Loucy (cell line): ENCODE data around the gene OR52I1.
A peak's percentile ranks its signal among the peaks of the same experiment; 100 is the strongest.

Source experiments
- H2AFZ ChIP-seq: fragments of 200-600 bp; sonication (generic); 2 replicates; pipeline ENCODE4 v1.6.0; 2016; ENCODE audit warnings: antibody characterized with exemption, mild to moderate bottlenecking, low read length, moderate library complexity
- H3F3A ChIP-seq: fragments of 200-600 bp; 2 replicates; pipeline ENCODE4 v1.6.0; 2016; ENCODE audit warnings: antibody characterized with exemption, low read depth, mild to moderate bottlenecking
- H3K27me3 ChIP-seq: fragments of 200-600 bp; sonication (generic); 2 replicates; pipeline ENCODE4 v1.6.1; 2014; ENCODE audit warnings: low read length, mild to moderate bottlenecking; ENCODE audit not compliant: insufficient read depth, poor library complexity, severe bottlenecking
- H3K36me3 ChIP-seq: fragments of 200-600 bp; sonication (generic); 2 replicates; pipeline ENCODE4 v1.6.1; 2016; ENCODE audit warnings: low read length; ENCODE audit not compliant: insufficient read depth
- H3K4me1 ChIP-seq: fragments of 200-600 bp; sonication (generic); 2 replicates; pipeline ENCODE4 v1.5.1; 2014; ENCODE audit warnings: low read length, mild to moderate bottlenecking; ENCODE audit not compliant: insufficient read depth, poor library complexity, severe bottlenecking
- H3K4me2 ChIP-seq: fragments of 200-600 bp; sonication (generic); 2 replicates; pipeline ENCODE4 v1.6.0; 2014; ENCODE audit warnings: antibody characterized with exemption, low read length, low read depth, mild to moderate bottlenecking; ENCODE audit not compliant: poor library complexity, severe bottlenecking
- H3K4me3 ChIP-seq: fragments of 200-600 bp; sonication (generic); 2 replicates; pipeline ENCODE4 v1.5.1; 2014; ENCODE audit warnings: low read length, mild to moderate bottlenecking, mixed read lengths; ENCODE audit not compliant: poor library complexity, severe bottlenecking
- H3K79me2 ChIP-seq: fragments of 200-600 bp; sonication (generic); 2 replicates; pipeline ENCODE4 v1.6.1; 2014; ENCODE audit warnings: low read length; ENCODE audit not compliant: insufficient read depth
- H3K9ac ChIP-seq: fragments of 200-600 bp; sonication (generic); 2 replicates; pipeline ENCODE4 v1.6.0; 2014; ENCODE audit warnings: mild to moderate bottlenecking, low read depth, low read length, moderate library complexity; ENCODE audit not compliant: poor library complexity, severe bottlenecking
- H3K9me2 ChIP-seq: fragments of 200-600 bp; sonication (generic); replicated peaks from 2 replicates; pipeline ENCODE4 v1.6.1; 2016; ENCODE audit warnings: low read depth, low read length, mixed read lengths
- H3K9me3 ChIP-seq: fragments of 200-600 bp; sonication (generic); 2 replicates; pipeline ENCODE4 v1.6.1; 2014; ENCODE audit warnings: mild to moderate bottlenecking, antibody characterized with exemption, low read length, low read depth; ENCODE audit not compliant: insufficient read depth
- H4K20me1 ChIP-seq: fragments of 200-600 bp; sonication (generic); 2 replicates; pipeline ENCODE4 v1.6.0; 2014; ENCODE audit warnings: antibody characterized with exemption, low read length, mild to moderate bottlenecking; ENCODE audit not compliant: insufficient read depth, poor library complexity, severe bottlenecking
- EZH2phosphoT487 ChIP-seq: fragments of 200-600 bp; IDR thresholded peaks from 2 replicates; pipeline ENCODE4 v1.6.1; 2018; ENCODE audit warnings: antibody characterized with exemption, mild to moderate bottlenecking, moderate library complexity, borderline replicate concordance
- TF ChIP-seq, protein P1 (sequence below): fragments of 200-600 bp; sonication (generic); conservative IDR thresholded peaks from 2 replicates; pipeline ENCODE4 v1.5.1; 2014; ENCODE audit warnings: mild to moderate bottlenecking, antibody characterized with exemption, low read length

The OR52I1 gene

DNA sequence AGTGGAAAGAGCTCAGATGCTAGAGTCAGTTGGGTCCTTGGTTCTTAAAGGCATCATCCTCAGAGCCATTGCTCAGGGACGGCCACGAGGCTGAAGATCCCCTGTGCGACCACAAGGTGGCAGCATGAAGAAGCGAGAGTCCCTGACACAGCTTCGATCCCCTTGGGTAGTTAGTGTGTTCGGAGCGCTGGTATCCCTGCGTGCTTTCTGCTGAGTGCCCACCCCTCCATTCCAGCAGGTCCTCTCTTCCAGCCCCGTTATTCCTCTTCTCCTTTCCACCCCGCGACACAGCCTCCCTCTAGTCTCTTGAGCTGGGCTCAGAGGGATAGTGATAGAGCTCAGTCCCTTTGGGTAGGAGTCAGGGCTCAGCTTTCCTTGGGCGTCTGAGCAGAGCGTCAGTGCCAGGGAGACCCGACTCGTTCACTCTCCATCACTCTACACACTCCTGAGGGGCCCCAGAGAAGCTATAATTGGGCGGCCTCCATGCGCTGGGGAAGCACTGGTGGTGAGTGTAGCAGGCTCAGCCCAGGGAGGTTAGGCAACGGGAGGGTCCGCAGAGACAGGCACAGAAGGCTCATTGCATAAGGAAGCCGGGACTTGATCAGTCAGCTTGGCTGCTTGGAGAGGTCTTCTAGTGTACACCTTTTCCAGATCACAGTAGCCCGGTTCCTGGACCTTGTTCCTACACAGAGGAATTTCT lies 43.3 kb downstream of the OR52I1 start, which contains the start of gene OR51D1:
Gene OR51D1 (plus strand): TSS at position 516 of the 700 bp plus-strand sequence. CDS start 2,314 bp downstream, outside the sequence.
- H4K20me1 ChIP-seq, result no peaks in the 10 kb centered on the region
- no peaks in the 10 kb centered on the region for H3K4me1 ChIP-seq
- peak within 1 kb of the TSS; percentile 68 for H2AFZ ChIP-seq
- H3K4me3 ChIP-seq, result no peak within 1 kb of the TSS
- no peaks in the 10 kb centered on the region for H3K79me2 ChIP-seq
- no peak within 1 kb of the TSS for H3K9ac ChIP-seq
- H3K27me3 ChIP-seq, result no peaks in the 10 kb centered on the region
- TF ChIP-seq, protein P1, sequence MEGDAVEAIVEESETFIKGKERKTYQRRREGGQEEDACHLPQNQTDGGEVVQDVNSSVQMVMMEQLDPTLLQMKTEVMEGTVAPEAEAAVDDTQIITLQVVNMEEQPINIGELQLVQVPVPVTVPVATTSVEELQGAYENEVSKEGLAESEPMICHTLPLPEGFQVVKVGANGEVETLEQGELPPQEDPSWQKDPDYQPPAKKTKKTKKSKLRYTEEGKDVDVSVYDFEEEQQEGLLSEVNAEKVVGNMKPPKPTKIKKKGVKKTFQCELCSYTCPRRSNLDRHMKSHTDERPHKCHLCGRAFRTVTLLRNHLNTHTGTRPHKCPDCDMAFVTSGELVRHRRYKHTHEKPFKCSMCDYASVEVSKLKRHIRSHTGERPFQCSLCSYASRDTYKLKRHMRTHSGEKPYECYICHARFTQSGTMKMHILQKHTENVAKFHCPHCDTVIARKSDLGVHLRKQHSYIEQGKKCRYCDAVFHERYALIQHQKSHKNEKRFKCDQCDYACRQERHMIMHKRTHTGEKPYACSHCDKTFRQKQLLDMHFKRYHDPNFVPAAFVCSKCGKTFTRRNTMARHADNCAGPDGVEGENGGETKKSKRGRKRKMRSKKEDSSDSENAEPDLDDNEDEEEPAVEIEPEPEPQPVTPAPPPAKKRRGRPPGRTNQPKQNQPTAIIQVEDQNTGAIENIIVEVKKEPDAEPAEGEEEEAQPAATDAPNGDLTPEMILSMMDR, result peak; percentile 92
- TF ChIP-seq EZH2phosphoT487, result no peak
- no peaks in the 10 kb centered on the region for H3F3A ChIP-seq
- no peaks in the 10 kb centered on the region for H3K9me3 ChIP-seq
- H3K4me2 ChIP-seq, result peak within 1 kb of the TSS; percentile 34
- H3K9me2 ChIP-seq, result no peaks in the 10 kb centered on the region
- H3K36me3 ChIP-seq, result no peaks in the 10 kb centered on the region

- Histone ChIP-seq H3F3A (no peaks in the 10 kb centered on the region), H3K9me2 (no peaks in the 10 kb centered on the region), H3K4me2 (no peak overlapping the region), H2AFZ (peak overlapping the region; percentile 41; the same call in 1 of the 2 replicates), H3K4me1 (no peaks in the 10 kb centered on the region), H3K9me3 (no peaks in the 10 kb centered on the region), H3K79me2 (no peaks in the 10 kb centered on the region), H3K9ac (no peak overlapping the region), H3K4me3 (no peak overlapping the region), H3K27me3 (no peaks in the 10 kb centered on the region), H4K20me1 (no peaks in the 10 kb centered on the region), H3K36me3 (no peaks in the 10 kb centered on the region)
- no peak for TF ChIP-seq EZH2phosphoT487
- TF ChIP-seq, protein P1, result no peak
These were observed 43.8 kb downstream of the OR52I1 start for GRCh38 chr11:4637662-4638047.

DNA sequence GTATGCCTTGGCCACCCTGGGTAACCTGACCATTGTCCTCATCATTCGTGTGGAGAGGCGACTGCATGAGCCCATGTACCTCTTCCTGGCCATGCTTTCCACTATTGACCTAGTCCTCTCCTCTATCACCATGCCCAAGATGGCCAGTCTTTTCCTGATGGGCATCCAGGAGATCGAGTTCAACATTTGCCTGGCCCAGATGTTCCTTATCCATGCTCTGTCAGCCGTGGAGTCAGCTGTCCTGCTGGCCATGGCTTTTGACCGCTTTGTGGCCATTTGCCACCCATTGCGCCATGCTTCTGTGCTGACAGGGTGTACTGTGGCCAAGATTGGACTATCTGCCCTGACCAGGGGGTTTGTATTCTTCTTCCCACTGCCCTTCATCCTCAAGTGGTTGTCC lies 46.1 kb downstream of the OR52I1 start:
- Histone ChIP-seq H3K9me3 (no peaks in the 10 kb centered on the region), H4K20me1 (no peaks in the 10 kb centered on the region), H3K27me3 (no peaks in the 10 kb centered on the region), H3K4me2 (no peak overlapping the region), H3K4me3 (no peak overlapping the region), H3F3A (no peaks in the 10 kb centered on the region), H3K79me2 (no peaks in the 10 kb centered on the region), H3K4me1 (no peaks in the 10 kb centered on the region), H3K9ac (no peak overlapping the region), H2AFZ (no peak overlapping the region), H3K36me3 (no peaks in the 10 kb centered on the region), H3K9me2 (no peaks in the 10 kb centered on the region)
- TF ChIP-seq, protein P1, result no peak
- TF ChIP-seq EZH2phosphoT487, result no peak
